HepG2 (cell line): ENCODE data around the gene RPL38.

ENCODE experiments used
- CTCF ChIP-seq: sonication (generic); formaldehyde crosslinking; IDR thresholded peaks from 2 replicates; pipeline ENCODE4 v1.5.0; 2020; ENCODE audit warnings: mild to moderate bottlenecking, missing genetic modification reagents, moderate library complexity
- ZC3H13 ChIP-seq: sonication (generic); formaldehyde crosslinking; IDR thresholded peaks from 2 replicates; pipeline ENCODE4 v1.8.1; 2023; ENCODE audit warnings: mild to moderate bottlenecking, missing genetic modification reagents, moderate library complexity
- ZMAT5 ChIP-seq: sonication (generic); formaldehyde crosslinking; IDR thresholded peaks from 2 replicates; pipeline ENCODE4 v1.5.0; 2020; ENCODE audit warnings: mild to moderate bottlenecking, low read depth, missing genetic modification reagents, borderline replicate concordance
- ZNF44 ChIP-seq: sonication (generic); formaldehyde crosslinking; IDR thresholded peaks from 2 replicates; pipeline ENCODE4 v1.5.1; 2020; ENCODE audit warnings: mild to moderate bottlenecking, missing genetic modification reagents

- no peak for TF ChIP-seq ZMAT5 (CRISPR knock-in tag)
- no peak for TF ChIP-seq ZC3H13 (CRISPR knock-in tag)
- TF ChIP-seq ZNF44 (CRISPR knock-in tag) = no peak
- TF ChIP-seq CTCF (CRISPR knock-in tag) = no peak
These were observed 23.9 kb upstream of the RPL38 start for GRCh38 chr17:74179576-74179975.
